ENCODE data around the gene LAMA3.

DNA sequence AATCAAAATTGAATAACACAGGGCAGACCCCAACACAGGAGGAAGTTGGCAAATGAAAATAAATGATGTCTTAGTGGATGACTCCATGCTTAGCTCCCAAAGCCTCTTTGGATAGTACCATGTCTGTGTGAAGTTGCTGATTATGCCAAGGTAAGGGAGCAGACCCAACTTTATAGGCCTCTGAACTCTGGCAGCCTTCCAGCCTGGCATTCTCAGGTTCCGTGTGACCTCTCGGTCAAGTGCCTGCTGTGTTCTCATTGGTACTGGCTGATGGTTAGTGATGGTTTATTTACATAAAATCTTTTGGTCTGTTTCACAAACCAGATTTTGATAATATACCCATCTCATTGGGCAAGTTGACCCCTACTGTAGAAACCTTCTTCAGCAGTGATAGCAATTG is 213.1 kb downstream of the LAMA3 start:
- TF ChIP-seq CTCF (IDR thresholded peaks at IDR 0.05; ENCODE audit: low read depth, low read length, missing input control) (no peak), YY1 (IDR thresholded peaks at IDR 0.05) (no peak), GABPA (IDR thresholded peaks at IDR 0.05 in 1 of 2, conservative IDR thresholded peaks at IDR 0.05 in 1 of 2) (no peak), RAD21 (IDR thresholded peaks at IDR 0.05) (peak in 1 of 2 donors; percentile 24), HNF4G (IDR thresholded peaks at IDR 0.05) (no peak), REST (IDR thresholded peaks at IDR 0.05) (no peak), FOXA2 (IDR thresholded peaks at IDR 0.05) (no peak)
- TF ChIP-seq, protein P1, sequence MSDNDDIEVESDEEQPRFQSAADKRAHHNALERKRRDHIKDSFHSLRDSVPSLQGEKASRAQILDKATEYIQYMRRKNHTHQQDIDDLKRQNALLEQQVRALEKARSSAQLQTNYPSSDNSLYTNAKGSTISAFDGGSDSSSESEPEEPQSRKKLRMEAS (IDR thresholded peaks at IDR 0.05): no peak
